ENCODE measurements around the gene PLEKHG5. TPM values are rescaled to one million over a fixed set of nuclear protein-coding genes. Genes with fewer than 3 reads are reported as not detected.

The PLEKHG5 gene
- total RNA-seq, 1 experiment from 2014 or later = not detected

DNA sequence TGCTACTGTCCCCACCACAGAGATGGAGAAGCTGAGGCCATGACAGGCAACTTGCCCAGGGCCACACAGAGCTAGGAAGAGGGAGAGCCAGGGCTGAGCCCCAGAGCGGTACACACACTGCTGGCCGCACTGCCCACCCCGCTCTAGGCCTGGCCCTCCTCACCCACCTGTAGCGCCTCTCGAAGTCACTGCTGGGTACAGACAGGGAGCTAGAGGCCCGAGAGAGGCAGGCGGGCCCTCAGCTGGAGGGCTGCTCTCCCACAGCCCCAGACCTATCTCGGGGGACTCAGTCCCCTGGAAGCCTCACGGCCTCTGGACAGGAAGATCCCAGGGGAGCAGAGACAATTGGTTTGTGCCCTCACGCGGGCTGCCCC lies 17.3 kb upstream of the PLEKHG5 start:
- H3K79me2 ChIP-seq (ENCODE audit: low read length) = no peaks in the 10 kb centered on the region
- no peak overlapping the region for H3K27ac ChIP-seq (ENCODE audit: low read length)
- H2AFZ ChIP-seq (ENCODE audit: low read length) = no peak overlapping the region
- no peak overlapping the region for H3K4me2 ChIP-seq (ENCODE audit: low read depth, low read length, poor library complexity, severe bottlenecking)
- no peaks in the 10 kb centered on the region for H3K9me3 ChIP-seq (ENCODE audit: low read length)
- no peaks in the 10 kb centered on the region for H4K20me1 ChIP-seq (ENCODE audit: insufficient read depth, low read depth, low read length)
- no peak overlapping the region for H3K9ac ChIP-seq (ENCODE audit: low read length)
- H3K9me2 ChIP-seq (replicated peaks; ENCODE audit: insufficient read depth, low read length) = no peaks in the 10 kb centered on the region
- no peak for DNase-seq
- H3K4me1 ChIP-seq (ENCODE audit: low read length) = no peaks in the 10 kb centered on the region
- no peaks in the 10 kb centered on the region for H3K27me3 ChIP-seq (ENCODE audit: low read length)
- no peak overlapping the region for H3K4me3 ChIP-seq (ENCODE audit: low read length)
- H3K36me3 ChIP-seq (ENCODE audit: insufficient read depth, low read length) = no peaks in the 10 kb centered on the region

DNA sequence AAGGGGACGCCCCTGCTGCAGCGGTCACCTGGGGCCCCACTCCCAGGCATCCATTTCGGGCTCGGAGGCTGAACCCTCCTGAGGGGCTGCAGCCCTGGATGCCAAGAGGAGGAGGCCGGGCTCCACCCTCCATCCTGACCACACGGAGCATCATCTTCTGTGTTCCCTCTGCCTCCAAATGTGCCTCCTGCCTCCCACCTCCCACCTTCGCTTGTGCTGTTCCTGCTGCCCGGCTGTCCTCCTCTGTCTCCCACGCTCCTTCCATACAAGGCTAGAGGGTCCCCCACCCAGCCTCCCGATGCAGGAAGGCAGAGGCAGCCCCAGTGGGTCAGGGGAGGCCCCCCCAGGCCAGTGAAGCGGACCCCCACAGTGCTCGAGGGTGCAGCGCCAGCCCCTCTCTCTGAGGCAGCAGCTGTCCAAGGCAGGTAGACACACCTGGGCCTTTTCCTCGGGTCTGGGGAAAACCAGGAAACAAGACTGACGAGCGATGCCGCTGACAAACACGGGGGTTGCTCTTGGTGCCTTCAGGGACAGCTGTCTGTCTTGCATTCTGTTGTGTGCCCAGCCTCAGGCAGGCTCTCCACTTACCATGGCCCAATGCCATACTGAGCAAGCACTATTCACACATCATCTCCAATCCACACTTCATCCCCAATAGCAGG lies 16.8 kb upstream of the PLEKHG5 start:
- H3K9ac ChIP-seq (ENCODE audit: low read length) = no peak overlapping the region
- H4K20me1 ChIP-seq (ENCODE audit: insufficient read depth, low read depth, low read length) = no peaks in the 10 kb centered on the region
- no peaks in the 10 kb centered on the region for H3K27me3 ChIP-seq (ENCODE audit: low read length)
- no peaks in the 10 kb centered on the region for H3K4me1 ChIP-seq (ENCODE audit: low read length)
- H2AFZ ChIP-seq (ENCODE audit: low read length) = no peak overlapping the region
- no peaks in the 10 kb centered on the region for H3K79me2 ChIP-seq (ENCODE audit: low read length)
- H3K36me3 ChIP-seq (ENCODE audit: insufficient read depth, low read length) = no peaks in the 10 kb centered on the region
- H3K27ac ChIP-seq (ENCODE audit: low read length) = no peak overlapping the region
- no peaks in the 10 kb centered on the region for H3K9me2 ChIP-seq (replicated peaks; ENCODE audit: insufficient read depth, low read length)
- DNase-seq = no peak
- no peak overlapping the region for H3K4me2 ChIP-seq (ENCODE audit: low read depth, low read length, poor library complexity, severe bottlenecking)
- no peaks in the 10 kb centered on the region for H3K9me3 ChIP-seq (ENCODE audit: low read length)
- H3K4me3 ChIP-seq (ENCODE audit: low read length) = no peak overlapping the region

DNA sequence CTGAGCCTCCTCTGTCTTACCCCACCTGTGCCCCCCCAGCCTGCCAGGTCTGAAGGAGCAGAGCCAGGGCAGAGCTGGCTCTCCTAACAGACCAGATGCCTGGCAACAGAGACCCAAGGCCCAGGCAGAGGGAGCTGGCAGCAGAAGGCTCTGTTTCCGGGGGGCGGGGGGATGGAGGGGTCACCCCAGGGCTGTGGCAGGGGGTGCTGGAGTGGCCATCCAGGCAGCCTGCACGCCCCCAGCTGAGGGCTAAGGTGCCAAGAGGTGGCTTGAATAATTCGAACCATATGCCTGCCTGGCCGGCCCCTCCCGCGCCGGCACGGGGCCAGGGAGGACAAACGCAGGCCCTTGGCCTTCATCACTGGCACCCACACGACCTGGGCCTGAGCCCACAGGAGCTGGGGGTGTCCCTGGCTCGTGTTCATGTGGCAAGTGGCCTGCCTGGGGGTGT lies 16.0 kb upstream of the PLEKHG5 start:
- no peaks in the 10 kb centered on the region for H4K20me1 ChIP-seq (ENCODE audit: insufficient read depth, low read depth, low read length)
- no peak overlapping the region for H2AFZ ChIP-seq (ENCODE audit: low read length)
- H3K4me1 ChIP-seq (ENCODE audit: low read length) = no peaks in the 10 kb centered on the region
- H3K9me2 ChIP-seq (replicated peaks; ENCODE audit: insufficient read depth, low read length) = no peaks in the 10 kb centered on the region
- no peaks in the 10 kb centered on the region for H3K27me3 ChIP-seq (ENCODE audit: low read length)
- no peak overlapping the region for H3K9ac ChIP-seq (ENCODE audit: low read length)
- no peaks in the 10 kb centered on the region for H3K9me3 ChIP-seq (ENCODE audit: low read length)
- no peak for DNase-seq
- H3K4me2 ChIP-seq (ENCODE audit: low read depth, low read length, poor library complexity, severe bottlenecking) = no peak overlapping the region
- no peaks in the 10 kb centered on the region for H3K79me2 ChIP-seq (ENCODE audit: low read length)
- no peaks in the 10 kb centered on the region for H3K36me3 ChIP-seq (ENCODE audit: insufficient read depth, low read length)
- no peak overlapping the region for H3K4me3 ChIP-seq (ENCODE audit: low read length)
- no peak overlapping the region for H3K27ac ChIP-seq (ENCODE audit: low read length)

DNA sequence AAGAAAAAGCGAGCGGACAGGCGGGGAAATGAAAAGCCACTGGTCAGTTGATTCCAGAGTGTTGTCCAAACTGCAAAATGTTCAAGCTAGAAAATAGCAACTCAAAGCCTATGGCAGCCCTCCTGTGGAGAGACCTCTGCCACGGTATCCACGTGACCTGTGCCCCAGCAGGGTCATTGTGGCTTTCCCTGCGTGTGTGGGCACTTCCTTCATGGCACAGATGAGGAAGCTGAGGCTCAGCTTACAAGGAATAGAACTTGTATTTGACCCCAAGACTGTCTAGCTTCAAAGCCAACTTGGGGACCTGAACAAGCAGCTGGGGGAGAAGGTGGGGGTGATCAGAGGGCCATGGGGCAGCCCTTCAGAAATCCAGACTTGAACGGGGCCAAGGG lies 15.6 kb upstream of the PLEKHG5 start:
- H3K9ac ChIP-seq (ENCODE audit: low read length) = no peak overlapping the region
- H3K4me2 ChIP-seq (ENCODE audit: low read depth, low read length, poor library complexity, severe bottlenecking) = no peak overlapping the region
- no peaks in the 10 kb centered on the region for H3K4me1 ChIP-seq (ENCODE audit: low read length)
- H4K20me1 ChIP-seq (ENCODE audit: insufficient read depth, low read depth, low read length) = no peaks in the 10 kb centered on the region
- H3K9me3 ChIP-seq (ENCODE audit: low read length) = no peaks in the 10 kb centered on the region
- H3K79me2 ChIP-seq (ENCODE audit: low read length) = no peaks in the 10 kb centered on the region
- no peaks in the 10 kb centered on the region for H3K36me3 ChIP-seq (ENCODE audit: insufficient read depth, low read length)
- no peak for DNase-seq
- H2AFZ ChIP-seq (ENCODE audit: low read length) = no peak overlapping the region
- H3K27ac ChIP-seq (ENCODE audit: low read length) = no peak overlapping the region
- no peaks in the 10 kb centered on the region for H3K27me3 ChIP-seq (ENCODE audit: low read length)
- H3K9me2 ChIP-seq (replicated peaks; ENCODE audit: insufficient read depth, low read length) = no peaks in the 10 kb centered on the region
- H3K4me3 ChIP-seq (ENCODE audit: low read length) = no peak overlapping the region

DNA sequence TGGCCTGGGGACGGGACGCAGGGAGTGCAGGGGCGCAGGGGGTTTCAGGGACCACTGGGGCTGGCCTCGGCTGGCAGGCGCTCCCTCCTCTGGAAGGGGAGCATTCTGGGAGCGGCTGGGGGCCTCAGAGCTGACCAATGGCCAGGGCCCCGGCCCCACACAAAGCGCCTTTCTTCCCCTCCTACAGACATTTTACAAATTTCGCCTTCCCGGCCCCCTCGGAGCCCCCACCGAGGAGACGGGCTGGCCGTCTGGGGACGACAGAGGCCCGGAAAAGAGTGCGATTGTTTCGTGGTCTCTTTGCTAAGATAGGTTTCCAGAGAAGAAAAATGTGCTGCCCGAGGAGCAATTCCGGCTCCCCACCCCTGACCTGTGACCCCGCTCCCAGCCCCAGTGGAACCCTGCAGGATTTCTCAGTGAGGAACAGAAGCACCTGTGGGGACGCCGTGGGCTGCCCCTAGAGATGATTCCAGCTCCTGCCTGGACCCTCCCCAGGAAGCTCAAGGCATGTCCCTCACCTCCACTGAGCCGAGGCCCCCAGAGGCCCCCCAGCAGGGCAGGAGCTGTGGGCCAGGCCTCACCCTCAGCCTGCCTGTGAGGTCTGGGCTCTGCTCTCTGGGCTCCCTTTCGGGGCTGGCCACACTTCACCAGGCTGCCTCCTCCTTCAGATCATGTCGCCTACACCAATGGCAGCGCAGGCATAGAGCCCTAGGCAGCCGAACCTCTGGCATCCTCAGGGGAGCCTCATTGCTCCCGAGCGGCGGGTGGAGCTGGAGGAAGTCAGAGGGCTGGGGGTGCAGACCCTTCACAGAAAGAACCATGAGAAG lies 15.0 kb upstream of the PLEKHG5 start:
- Histone ChIP-seq H4K20me1 (ENCODE audit: insufficient read depth, low read depth, low read length) (no peaks in the 10 kb centered on the region), H3K4me2 (ENCODE audit: low read depth, low read length, poor library complexity, severe bottlenecking) (no peak overlapping the region), H3K27me3 (ENCODE audit: low read length) (no peaks in the 10 kb centered on the region), H3K9me3 (ENCODE audit: low read length) (no peaks in the 10 kb centered on the region), H3K4me1 (ENCODE audit: low read length) (no peaks in the 10 kb centered on the region), H2AFZ (ENCODE audit: low read length) (no peak overlapping the region), H3K79me2 (ENCODE audit: low read length) (no peaks in the 10 kb centered on the region), H3K27ac (ENCODE audit: low read length) (no peak overlapping the region), H3K36me3 (ENCODE audit: insufficient read depth, low read length) (no peaks in the 10 kb centered on the region), H3K9me2 (replicated peaks; ENCODE audit: insufficient read depth, low read length) (no peaks in the 10 kb centered on the region), H3K9ac (ENCODE audit: low read length) (no peak overlapping the region), H3K4me3 (ENCODE audit: low read length) (no peak overlapping the region)
- DNase-seq = no peak

DNA sequence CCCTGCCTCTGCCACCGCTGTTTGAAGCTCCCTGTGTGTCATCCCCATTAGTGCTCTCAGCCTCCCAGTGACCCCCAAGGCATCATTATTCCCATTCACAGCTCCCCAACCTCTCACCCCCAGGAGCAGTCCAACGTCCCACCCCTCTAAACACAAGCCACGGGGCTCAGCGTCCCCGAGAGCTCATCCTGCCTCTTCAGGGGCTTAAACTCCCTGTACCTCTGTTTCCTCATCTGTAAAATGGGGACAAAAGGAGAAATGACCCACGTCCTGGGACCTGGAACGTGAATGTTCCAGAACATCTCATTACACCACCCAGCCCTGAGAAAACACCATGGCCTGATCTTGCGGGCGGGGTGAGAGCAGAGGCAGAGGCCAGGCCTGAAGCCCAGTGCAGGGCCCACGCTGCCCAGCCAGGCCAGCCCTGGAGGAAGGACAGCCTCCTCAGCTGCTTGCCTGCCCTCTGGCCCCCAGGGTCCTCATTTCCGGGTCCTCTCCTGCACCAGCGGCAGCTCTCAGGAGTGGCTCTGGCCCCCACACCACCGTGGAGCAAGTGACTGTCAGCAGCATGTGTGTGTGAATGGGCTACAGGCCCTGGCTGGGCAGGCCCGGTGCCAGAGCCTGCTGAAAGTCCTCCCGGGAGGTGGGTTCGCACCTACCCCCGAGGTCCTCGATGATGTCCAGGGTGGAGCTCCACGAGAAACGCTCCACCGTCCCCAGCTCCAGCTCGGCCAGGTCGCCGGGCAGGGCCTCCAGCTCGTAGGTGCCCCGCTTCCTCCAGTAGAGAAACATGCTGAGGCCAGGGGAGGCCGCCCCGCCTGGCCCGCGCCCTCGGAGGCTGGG lies 14.1 kb upstream of the PLEKHG5 start:
- no peak overlapping the region for H3K9ac ChIP-seq (ENCODE audit: low read length)
- no peak overlapping the region for H3K4me2 ChIP-seq (ENCODE audit: low read depth, low read length, poor library complexity, severe bottlenecking)
- H3K27me3 ChIP-seq (ENCODE audit: low read length) = no peaks in the 10 kb centered on the region

DNA sequence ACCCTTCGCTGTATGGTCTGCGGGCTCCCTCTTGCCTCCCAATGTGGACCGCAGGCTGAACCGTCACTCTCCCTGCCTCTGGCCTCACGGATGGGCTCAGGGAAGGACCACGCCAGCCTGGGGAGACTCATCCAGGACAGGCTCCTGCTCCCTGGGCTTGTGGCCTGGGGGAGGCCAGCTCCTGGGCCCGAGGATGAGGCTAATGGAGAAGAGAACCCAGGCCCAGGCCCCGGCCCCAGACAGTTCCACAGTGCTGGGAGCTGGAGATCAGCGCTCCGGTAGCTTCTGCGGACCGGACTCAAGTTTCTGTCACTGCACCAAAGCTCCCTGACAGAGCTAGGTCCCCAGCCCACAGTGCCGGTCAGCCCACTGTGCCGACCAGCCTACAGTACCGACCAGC lies 13.4 kb upstream of the PLEKHG5 start:
- H2AFZ ChIP-seq (ENCODE audit: low read length) = no peak overlapping the region
- no peak for DNase-seq
- H3K4me1 ChIP-seq (ENCODE audit: low read length) = no peaks in the 10 kb centered on the region
- no peaks in the 10 kb centered on the region for H3K79me2 ChIP-seq (ENCODE audit: low read length)
- no peak overlapping the region for H3K4me2 ChIP-seq (ENCODE audit: low read depth, low read length, poor library complexity, severe bottlenecking)
- no peaks in the 10 kb centered on the region for H3K9me2 ChIP-seq (replicated peaks; ENCODE audit: insufficient read depth, low read length)
- H3K9ac ChIP-seq (ENCODE audit: low read length) = no peak overlapping the region
- H3K27ac ChIP-seq (ENCODE audit: low read length) = no peak overlapping the region
- H3K4me3 ChIP-seq (ENCODE audit: low read length) = no peak overlapping the region
- no peaks in the 10 kb centered on the region for H4K20me1 ChIP-seq (ENCODE audit: insufficient read depth, low read depth, low read length)
- H3K36me3 ChIP-seq (ENCODE audit: insufficient read depth, low read length) = no peaks in the 10 kb centered on the region
- H3K9me3 ChIP-seq (ENCODE audit: low read length) = no peaks in the 10 kb centered on the region
- H3K27me3 ChIP-seq (ENCODE audit: low read length) = no peaks in the 10 kb centered on the region

More for the DNA sequence above, 14.1 kb upstream of the PLEKHG5 start:
- Histone ChIP-seq H3K4me3 (ENCODE audit: low read length) (no peak overlapping the region), H3K79me2 (ENCODE audit: low read length) (no peaks in the 10 kb centered on the region), H3K36me3 (ENCODE audit: insufficient read depth, low read length) (no peaks in the 10 kb centered on the region), H3K9me2 (replicated peaks; ENCODE audit: insufficient read depth, low read length) (no peaks in the 10 kb centered on the region), H3K27ac (ENCODE audit: low read length) (no peak overlapping the region), H4K20me1 (ENCODE audit: insufficient read depth, low read depth, low read length) (no peaks in the 10 kb centered on the region), H2AFZ (ENCODE audit: low read length) (no peak overlapping the region), H3K9me3 (ENCODE audit: low read length) (no peaks in the 10 kb centered on the region), H3K4me1 (ENCODE audit: low read length) (no peaks in the 10 kb centered on the region)
- DNase-seq = no peak

Data from Karpas-422 (cell line).